HG03175 (cell line): Measurements from ENCODE around the gene SPRED2.
A peak's percentile ranks its signal among the peaks of the same experiment; 100 is the strongest.
"Not testable (repeated sequence)": the region's sequence is repeated elsewhere in the genome, so short reads cannot be mapped to it uniquely, and the experiment has no call there.

Experiments used
- ATAC-seq: cut with Tn5 transposase; IDR thresholded peaks from one replicate; pipeline ENCODE4 v1.9.1; 2021; ENCODE audit warnings: mild to moderate bottlenecking, moderate library complexity; ENCODE audit not compliant: unreplicated experiment

SPRED2 gene

GRCh38 chr2:65349863-65350262, 82.5 kb downstream of the SPRED2 start:
- no peak for ATAC-seq

- no peak for ATAC-seq
Observed at GRCh38 chr2:65347913-65348312, 84.5 kb downstream of the SPRED2 start.

DNA sequence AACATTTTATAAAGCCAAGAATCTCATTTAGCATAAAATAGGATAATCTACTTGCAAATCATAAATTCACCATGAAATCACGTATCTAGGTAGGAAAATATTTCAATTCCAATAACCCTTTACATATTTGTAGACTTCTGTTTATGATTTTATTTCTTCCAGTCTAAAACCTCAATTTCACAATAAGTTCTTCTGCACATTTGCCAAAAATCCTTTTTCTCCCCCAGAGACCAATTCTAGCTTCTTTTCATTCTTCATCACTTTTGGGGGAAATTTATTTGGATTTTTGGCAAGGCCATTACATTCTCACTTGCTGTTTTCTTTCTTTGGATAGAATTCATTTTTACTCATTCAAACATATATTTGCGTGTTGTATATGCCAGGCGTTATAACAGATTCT, 86.8 kb downstream of the SPRED2 start:
- ATAC-seq = no peak

DNA sequence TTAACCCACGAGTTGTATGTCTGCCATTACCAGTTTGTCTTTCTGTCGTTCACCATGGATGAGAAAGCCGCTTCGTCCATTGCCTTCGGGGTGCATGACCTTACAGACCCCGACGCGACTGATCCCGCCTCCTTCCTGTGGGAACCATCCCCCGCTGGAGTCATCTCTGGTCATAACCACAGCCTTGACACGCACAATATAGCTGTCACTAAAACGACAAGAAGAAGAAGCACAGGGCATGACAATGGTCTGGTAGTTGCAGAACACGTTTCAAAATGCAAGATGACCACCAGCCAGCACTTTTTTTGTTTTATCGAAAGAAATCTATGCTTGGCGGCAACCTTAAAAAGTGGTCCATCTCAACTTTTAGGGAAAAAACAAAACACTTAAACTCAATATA, 87.7 kb downstream of the SPRED2 start:
- ATAC-seq = no peak

- ATAC-seq = no peak
Observed at GRCh38 chr2:65344182-65344581, 88.2 kb downstream of the SPRED2 start.

GRCh38 chr2:65343386-65343785, 89.0 kb downstream of the SPRED2 start:
- ATAC-seq = no peak

- no peak for ATAC-seq
Observed at GRCh38 chr2:65340898-65341681, 91.3 kb downstream of the SPRED2 start.

GRCh38 chr2:65339648-65340047, 92.8 kb downstream of the SPRED2 start:
- no peak for ATAC-seq

DNA sequence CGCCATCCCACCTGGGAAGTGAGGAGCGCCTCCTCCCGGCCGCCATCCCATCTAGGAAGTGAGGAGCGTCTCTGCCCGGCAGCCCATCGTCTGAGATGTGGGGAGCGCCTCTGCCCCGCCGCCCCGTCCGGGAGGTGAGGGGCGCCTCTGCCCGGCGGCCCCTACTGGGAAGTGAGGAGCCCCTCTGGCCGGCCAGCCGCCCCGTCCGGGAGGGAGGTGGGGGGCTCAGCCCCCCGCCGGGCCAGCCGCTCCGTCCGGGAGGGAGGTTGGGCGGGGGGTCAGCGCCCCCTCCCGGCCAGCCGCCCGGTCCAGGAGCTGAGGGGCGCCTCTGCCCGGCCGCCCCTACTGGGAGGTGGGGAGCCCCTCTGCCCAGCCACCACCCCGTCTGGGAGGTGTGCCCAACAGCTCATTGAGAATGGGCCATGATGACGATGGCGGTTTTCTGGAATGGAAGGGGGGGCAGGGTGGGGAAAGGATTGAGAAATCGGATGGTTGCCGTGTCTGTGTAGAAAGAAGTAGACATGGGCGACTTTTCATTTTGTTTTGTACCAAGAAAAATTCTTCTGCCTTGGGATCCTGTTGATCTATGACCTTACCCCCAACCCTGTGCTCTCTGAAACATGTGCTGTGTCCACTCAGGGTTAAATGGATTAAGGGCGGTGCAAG, 93.4 kb downstream of the SPRED2 start:
- not testable (repeated sequence) for ATAC-seq

GRCh38 chr2:65337915-65338314, 94.5 kb downstream of the SPRED2 start:
- ATAC-seq = not testable (repeated sequence)

DNA sequence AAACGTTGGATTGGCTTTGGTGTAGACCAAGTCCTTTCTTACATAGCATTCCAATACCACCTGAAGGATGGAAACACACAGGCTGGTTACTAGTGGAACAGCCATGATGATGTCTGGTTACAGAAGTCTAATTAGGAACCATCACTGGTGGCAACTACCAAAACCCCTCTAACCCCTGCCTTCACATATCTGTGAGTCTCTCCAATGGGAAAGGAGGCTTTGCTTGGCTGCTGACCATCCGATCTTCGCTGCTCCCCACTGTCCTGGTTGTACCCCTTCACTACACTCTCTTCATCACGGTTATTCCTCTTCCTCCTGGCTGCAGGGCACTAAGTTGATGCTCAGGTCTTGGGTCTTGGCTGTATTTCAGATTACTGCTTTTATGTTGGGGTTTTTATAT, 97.7 kb downstream of the SPRED2 start:
- ATAC-seq = no peak

GRCh38 chr2:65331336-65332025, 100.9 kb downstream of the SPRED2 start:
- no peak for ATAC-seq

DNA sequence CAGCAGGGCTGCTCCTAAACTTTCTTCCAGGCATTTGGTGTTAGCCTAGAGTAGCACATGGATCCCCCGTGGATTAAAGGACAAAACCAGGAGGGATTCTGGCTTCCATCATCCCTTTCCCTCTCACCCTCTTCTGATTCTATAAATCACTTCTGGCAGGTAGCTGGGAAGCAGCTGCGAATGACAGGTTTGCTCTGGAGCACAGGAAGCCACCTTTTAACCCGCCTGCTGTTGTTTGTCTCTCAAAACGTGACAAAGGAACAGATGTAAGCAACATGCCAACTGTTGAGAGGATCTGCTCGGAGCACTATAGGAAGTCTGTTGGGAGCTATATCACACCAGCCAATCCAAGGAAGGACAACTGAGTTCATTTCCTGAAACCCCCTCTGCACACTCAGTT, 102.9 kb downstream of the SPRED2 start:
- no peak for ATAC-seq

GRCh38 chr2:65326276-65326675, 106.1 kb downstream of the SPRED2 start:
- ATAC-seq = no peak

- ATAC-seq = no peak
Observed at GRCh38 chr2:65325066-65325465, 107.3 kb downstream of the SPRED2 start.

DNA sequence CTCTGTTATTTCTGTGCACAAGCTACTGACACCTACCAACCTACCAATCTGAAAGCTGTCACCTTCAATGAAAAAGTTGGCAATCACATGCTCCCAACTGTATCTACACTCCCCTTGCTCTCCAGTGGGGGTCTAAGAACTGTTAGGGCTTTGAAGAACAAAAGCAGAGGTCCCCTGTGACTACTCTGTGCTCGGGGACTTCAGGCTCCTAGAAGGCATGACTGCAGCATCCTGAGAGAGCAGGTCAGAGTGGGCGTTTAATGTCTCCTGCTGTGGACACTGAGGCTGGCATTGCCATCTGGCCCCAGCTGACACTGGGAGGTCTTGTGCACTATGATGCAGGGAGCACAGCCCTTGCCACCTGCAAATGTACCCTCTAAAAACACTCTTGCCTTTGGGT, 111.5 kb downstream of the SPRED2 start:
- ATAC-seq = no peak

DNA sequence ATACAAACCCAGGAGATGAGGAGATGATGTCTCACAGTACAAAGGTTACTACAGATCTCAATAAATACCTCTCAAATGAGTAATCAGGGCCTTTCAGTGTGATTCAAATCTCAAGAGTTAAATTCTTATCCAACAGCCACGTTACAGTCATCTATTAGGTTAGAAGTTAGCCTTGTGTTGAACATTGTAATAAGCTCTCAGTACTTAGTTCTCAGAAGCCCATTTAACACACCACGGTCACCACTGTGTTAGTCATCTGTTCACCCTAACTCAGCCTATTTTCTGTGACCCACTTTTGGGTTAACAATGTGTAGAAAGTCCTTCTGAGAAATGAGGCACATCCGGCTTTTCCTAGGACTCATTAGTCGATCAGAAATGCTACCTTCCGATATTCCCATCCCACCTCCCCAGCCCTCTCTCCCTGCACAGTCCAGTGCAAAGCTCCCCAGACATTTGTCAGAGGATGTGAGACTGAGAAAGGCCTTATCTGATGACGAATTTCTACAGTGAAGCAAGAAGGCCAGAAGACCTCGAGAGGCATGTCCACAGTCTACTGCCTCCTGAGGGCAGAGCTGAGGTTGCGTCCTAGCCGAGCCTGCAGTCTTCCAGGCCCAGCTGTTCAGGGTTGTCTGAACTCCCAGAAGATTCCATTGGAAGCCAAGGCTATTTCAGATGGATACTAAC, 112.2 kb downstream of the SPRED2 start:
- ATAC-seq = peak; percentile 69

DNA sequence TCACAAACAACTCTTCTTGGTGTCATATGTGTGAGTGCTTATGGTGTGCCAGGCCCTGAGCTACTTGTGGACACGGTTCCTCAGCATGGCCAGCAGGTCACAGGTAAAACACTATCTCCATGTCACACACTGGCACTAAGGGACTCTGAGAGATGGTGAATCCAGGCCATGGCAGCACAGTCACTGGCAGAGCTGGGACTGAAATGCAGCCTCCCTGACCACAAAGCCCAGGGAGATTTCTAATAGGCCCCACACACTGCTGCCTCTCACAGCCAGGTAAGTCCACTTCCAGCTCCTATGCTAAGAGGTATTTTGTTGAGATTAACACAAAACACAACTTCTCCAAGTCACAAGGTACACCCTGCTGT, 112.7 kb downstream of the SPRED2 start:
- ATAC-seq = no peak

GRCh38 chr2:65319072-65319673, 113.2 kb downstream of the SPRED2 start:
- no peak for ATAC-seq

GRCh38 chr2:65317841-65318240, 114.6 kb downstream of the SPRED2 start:
- no peak for ATAC-seq

GRCh38 chr2:65317351-65317750, 115.0 kb downstream of the SPRED2 start:
- ATAC-seq = not testable (repeated sequence)
